ENCODE results near the gene NET1.

Gene NET1

GRCh38 chr10:5457741-5458140 lies 45.4 kb downstream of the NET1 start:
- Histone ChIP-seq H3K27me3 (ENCODE audit: control insufficient read depth, insufficient read depth, low read length) (no peaks in the 10 kb centered on the region), H3K4me1 (no peaks in the 10 kb centered on the region), H2AFZ (no peak overlapping the region), H3K9me3 (ENCODE audit: control insufficient read depth, low read length) (no peaks in the 10 kb centered on the region), H3K4me2 (ENCODE audit: low read length) (no peak overlapping the region), H3K79me2 (no peaks in the 10 kb centered on the region), H3K36me3 (ENCODE audit: control insufficient read depth, insufficient read depth, low read length) (no peaks in the 10 kb centered on the region), H3K27ac (no peak overlapping the region), H3K9ac (no peak overlapping the region), H3K4me3 (ENCODE audit: low read depth, low read length) (no peak overlapping the region)
- TF ChIP-seq CTCF (IDR thresholded peaks at IDR 0.05) = no peak

GRCh38 chr10:5458425-5458824 lies 46.1 kb downstream of the NET1 start:
- Histone ChIP-seq H3K9ac (no peak overlapping the region), H3K9me3 (ENCODE audit: control insufficient read depth, low read length) (no peaks in the 10 kb centered on the region), H3K4me2 (ENCODE audit: low read length) (no peak overlapping the region), H3K27me3 (ENCODE audit: control insufficient read depth, insufficient read depth, low read length) (no peaks in the 10 kb centered on the region), H3K79me2 (no peaks in the 10 kb centered on the region), H3K27ac (no peak overlapping the region), H2AFZ (no peak overlapping the region), H3K4me1 (no peaks in the 10 kb centered on the region), H3K36me3 (ENCODE audit: control insufficient read depth, insufficient read depth, low read length) (no peaks in the 10 kb centered on the region), H3K4me3 (ENCODE audit: low read depth, low read length) (no peak overlapping the region)
- TF ChIP-seq CTCF (IDR thresholded peaks at IDR 0.05) = no peak

GRCh38 chr10:5458949-5459747 lies 46.8 kb downstream of the NET1 start:
- Histone ChIP-seq H3K9ac (no peak overlapping the region), H2AFZ (no peak overlapping the region), H3K36me3 (ENCODE audit: control insufficient read depth, insufficient read depth, low read length) (no peaks in the 10 kb centered on the region), H3K27ac (no peak overlapping the region), H3K79me2 (no peaks in the 10 kb centered on the region), H3K4me2 (ENCODE audit: low read length) (no peak overlapping the region), H3K27me3 (ENCODE audit: control insufficient read depth, insufficient read depth, low read length) (no peaks in the 10 kb centered on the region), H3K9me3 (ENCODE audit: control insufficient read depth, low read length) (no peaks in the 10 kb centered on the region), H3K4me1 (no peaks in the 10 kb centered on the region), H3K4me3 (ENCODE audit: low read depth, low read length) (no peak overlapping the region)
- TF ChIP-seq CTCF (IDR thresholded peaks at IDR 0.05) = no peak

GRCh38 chr10:5460468-5461202 lies 48.3 kb downstream of the NET1 start:
- H3K27ac ChIP-seq = no peak overlapping the region
- H3K4me2 ChIP-seq (ENCODE audit: low read length) = no peak overlapping the region
- H3K9me3 ChIP-seq (ENCODE audit: control insufficient read depth, low read length) = no peaks in the 10 kb centered on the region
- no peak for TF ChIP-seq CTCF (IDR thresholded peaks at IDR 0.05)
- no peaks in the 10 kb centered on the region for H3K36me3 ChIP-seq (ENCODE audit: control insufficient read depth, insufficient read depth, low read length)
- no peaks in the 10 kb centered on the region for H3K27me3 ChIP-seq (ENCODE audit: control insufficient read depth, insufficient read depth, low read length)
- H3K79me2 ChIP-seq = no peaks in the 10 kb centered on the region
- no peak overlapping the region for H3K4me3 ChIP-seq (ENCODE audit: low read depth, low read length)
- no peak overlapping the region for H3K9ac ChIP-seq
- no peaks in the 10 kb centered on the region for H3K4me1 ChIP-seq
- H2AFZ ChIP-seq = no peak overlapping the region

Measured in parathyroid adenoma (tissue), 2 donors.